Measurements from ENCODE around the gene LETM1.

DNA sequence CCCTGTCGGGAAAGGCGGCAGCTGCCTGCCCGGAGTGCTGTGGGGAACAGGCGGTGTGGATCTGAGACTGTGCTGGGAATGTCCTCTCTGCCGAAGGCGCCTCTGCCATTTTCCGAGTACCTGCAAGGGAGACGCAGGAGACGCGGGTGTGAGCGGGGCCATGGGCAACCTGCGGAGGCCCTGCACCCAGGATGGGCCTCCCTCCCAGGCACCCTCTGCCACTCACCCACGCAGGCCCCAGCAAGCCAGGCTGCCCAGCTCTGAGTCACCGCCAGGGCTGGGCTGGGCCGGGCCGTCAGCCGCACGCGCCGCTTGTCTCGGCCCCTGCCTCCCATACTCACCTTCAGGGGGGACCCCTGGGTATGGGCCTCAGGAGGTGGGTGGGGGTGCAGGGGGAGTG, 66.4 kb downstream of the LETM1 start:
- TF ChIP-seq, protein P1, sequence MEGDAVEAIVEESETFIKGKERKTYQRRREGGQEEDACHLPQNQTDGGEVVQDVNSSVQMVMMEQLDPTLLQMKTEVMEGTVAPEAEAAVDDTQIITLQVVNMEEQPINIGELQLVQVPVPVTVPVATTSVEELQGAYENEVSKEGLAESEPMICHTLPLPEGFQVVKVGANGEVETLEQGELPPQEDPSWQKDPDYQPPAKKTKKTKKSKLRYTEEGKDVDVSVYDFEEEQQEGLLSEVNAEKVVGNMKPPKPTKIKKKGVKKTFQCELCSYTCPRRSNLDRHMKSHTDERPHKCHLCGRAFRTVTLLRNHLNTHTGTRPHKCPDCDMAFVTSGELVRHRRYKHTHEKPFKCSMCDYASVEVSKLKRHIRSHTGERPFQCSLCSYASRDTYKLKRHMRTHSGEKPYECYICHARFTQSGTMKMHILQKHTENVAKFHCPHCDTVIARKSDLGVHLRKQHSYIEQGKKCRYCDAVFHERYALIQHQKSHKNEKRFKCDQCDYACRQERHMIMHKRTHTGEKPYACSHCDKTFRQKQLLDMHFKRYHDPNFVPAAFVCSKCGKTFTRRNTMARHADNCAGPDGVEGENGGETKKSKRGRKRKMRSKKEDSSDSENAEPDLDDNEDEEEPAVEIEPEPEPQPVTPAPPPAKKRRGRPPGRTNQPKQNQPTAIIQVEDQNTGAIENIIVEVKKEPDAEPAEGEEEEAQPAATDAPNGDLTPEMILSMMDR (optimal IDR thresholded peaks at IDR 0.05 in 1 of 3, IDR thresholded peaks at IDR 0.05 in 1 of 3, conservative IDR thresholded peaks at IDR 0.05 in 1 of 3; ENCODE audit: extremely low read depth in 1 of 3, insufficient read depth in 2 of 3, low read length in 3 of 3): no peak
- TF ChIP-seq EZH2 (IDR thresholded peaks at IDR 0.05; ENCODE audit: low read length): no peak

Measured in keratinocyte (primary cell).